Thyroid gland (tissue), 4 donors: ENCODE measurements around the gene GPR137B.

Experiments
- POLR2A ChIP-seq, 2 donors: fragments of 450-650 bp; IDR thresholded peaks; one replicate each; pipeline ENCODE4 v1.6.1; 2017; ENCODE audit warnings: antibody characterized with exemption in 2 of 2, mild to moderate bottlenecking in 2 of 2, moderate library complexity in 1 of 2
- TF ChIP-seq, protein P1 (sequence below), 6 experiments: fragments of 200-600 bp in 3 of 6; fragments of 450-650 bp in 3 of 6; sonication (generic) in 3 of 6; IDR thresholded peaks; one replicate each; pipeline ENCODE4 v1.5.1; 2016 to 2019; ENCODE audit warnings: antibody characterized with exemption in 6 of 6, mild to moderate bottlenecking in 2 of 6, inconsistent platforms in 1 of 6, moderate library complexity in 1 of 6

DNA sequence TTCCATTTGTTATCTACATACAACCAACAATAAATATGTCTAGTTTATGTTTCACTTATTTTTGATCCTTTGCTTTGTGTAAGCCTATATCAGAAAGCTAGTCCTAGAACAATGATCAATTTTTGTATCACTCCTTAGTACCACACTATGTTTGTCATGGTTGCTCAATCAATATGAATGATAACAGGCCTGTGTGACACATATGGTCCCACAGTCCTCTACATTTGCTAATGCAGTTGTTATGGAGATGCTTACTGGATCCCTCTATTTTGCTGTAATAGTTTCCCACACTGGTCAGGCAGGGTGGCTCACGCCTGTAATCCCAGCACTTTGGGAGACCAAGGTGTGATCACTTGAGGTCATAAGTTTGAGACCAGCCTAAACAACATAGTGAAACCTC lies 80.3 kb downstream of the GPR137B start:
- TF ChIP-seq, protein P1, sequence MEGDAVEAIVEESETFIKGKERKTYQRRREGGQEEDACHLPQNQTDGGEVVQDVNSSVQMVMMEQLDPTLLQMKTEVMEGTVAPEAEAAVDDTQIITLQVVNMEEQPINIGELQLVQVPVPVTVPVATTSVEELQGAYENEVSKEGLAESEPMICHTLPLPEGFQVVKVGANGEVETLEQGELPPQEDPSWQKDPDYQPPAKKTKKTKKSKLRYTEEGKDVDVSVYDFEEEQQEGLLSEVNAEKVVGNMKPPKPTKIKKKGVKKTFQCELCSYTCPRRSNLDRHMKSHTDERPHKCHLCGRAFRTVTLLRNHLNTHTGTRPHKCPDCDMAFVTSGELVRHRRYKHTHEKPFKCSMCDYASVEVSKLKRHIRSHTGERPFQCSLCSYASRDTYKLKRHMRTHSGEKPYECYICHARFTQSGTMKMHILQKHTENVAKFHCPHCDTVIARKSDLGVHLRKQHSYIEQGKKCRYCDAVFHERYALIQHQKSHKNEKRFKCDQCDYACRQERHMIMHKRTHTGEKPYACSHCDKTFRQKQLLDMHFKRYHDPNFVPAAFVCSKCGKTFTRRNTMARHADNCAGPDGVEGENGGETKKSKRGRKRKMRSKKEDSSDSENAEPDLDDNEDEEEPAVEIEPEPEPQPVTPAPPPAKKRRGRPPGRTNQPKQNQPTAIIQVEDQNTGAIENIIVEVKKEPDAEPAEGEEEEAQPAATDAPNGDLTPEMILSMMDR (IDR thresholded peaks at IDR 0.05), result no peak
- no peak for TF ChIP-seq POLR2A (IDR thresholded peaks at IDR 0.05)
